ENCODE measurements around the gene YBX1.
"Not testable (repeated sequence)": the region's sequence is repeated elsewhere in the genome, so short reads cannot be mapped to it uniquely, and the experiment has no call there.

Gene YBX1

GRCh38 chr1:42751511-42752070 is 69.4 kb downstream of the YBX1 start:
- not testable (repeated sequence) for DNase-seq

DNA sequence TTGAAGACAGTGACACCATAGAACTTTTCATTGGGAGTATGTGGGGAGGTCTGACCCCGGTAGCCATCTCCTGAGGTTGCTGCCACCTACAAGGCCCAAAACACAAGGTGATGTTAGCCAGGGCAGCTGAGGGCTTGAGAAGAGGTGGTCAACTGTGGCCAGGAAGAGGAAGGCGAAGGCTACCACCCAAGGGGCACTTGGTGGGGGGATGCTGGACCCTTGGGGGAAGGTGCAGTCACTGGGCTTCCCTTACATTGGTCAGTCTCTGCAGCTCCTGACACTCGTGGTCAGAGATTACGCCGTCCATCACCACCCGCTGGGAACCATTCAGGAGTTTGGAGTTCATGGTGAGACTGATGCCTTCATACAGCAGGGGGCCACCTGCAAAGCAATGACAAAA is 70.1 kb downstream of the YBX1 start:
- DNase-seq: no peak

GRCh38 chr1:42753070-42753469 is 70.9 kb downstream of the YBX1 start:
- DNase-seq: no peak
